GM18951 (cell line): ENCODE results near the gene TCIRG1.

Experiments used
- POLR2A ChIP-seq: IDR thresholded peaks from 4 replicates; pipeline ENCODE4 v1.6.1; 2011; ENCODE audit warnings: mild to moderate bottlenecking; ENCODE audit not compliant: insufficient read length, insufficient read depth; ENCODE audit errors: extremely low read depth
- in situ Hi-C: fragments of 300-500 bp; cut with MboI; formaldehyde crosslinking; loops from one replicate; pipeline ENCODE4 v1.12.0; 2022; ENCODE audit warnings: low sequenced_read_pairs, mixed read lengths, inconsistent platforms; ENCODE audit not compliant: unreplicated experiment

TCIRG1 gene

DNA sequence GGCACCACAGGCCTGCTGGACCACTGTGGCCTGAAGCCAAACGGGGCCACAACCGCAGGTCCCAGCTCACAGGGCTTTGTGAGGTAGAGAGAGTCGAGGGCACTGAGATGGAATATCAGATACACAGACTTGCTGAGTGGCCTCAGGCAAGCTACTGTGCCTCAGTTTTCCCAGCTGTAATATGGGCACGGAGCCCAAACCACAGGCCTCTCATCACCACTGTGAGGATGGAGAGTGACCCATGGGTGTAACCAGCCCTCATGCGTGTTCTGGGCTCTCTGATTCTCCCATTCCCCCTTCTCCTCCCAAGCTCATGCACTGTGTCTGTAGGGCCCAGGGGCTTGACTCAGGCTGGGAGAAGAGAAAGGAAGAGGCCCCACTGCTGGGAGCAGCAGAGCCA is 39.1 kb upstream of the TCIRG1 start:
- TF ChIP-seq POLR2A = peak; percentile 31
- in situ Hi-C loops = no loop called here

DNA sequence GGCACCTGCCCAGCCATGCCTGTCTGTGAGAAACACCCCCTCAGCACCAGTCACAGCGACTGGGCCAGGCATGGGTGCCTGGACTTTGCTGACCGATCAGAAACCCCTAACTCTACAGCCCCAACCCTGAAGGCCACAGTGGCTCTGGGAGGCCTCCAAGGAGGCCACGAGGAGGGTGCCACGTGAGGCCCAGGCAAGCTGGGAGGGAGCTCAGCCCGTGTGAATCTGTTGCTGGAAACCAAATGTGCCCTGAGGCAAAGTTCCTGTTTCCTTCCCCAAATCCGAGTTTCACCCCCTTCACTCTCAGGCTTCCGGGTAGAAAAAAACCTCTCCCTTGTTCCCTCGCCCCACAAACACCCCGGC is 36.3 kb upstream of the TCIRG1 start:
- in situ Hi-C loops = no loop called here
- TF ChIP-seq POLR2A = peak; percentile 32

DNA sequence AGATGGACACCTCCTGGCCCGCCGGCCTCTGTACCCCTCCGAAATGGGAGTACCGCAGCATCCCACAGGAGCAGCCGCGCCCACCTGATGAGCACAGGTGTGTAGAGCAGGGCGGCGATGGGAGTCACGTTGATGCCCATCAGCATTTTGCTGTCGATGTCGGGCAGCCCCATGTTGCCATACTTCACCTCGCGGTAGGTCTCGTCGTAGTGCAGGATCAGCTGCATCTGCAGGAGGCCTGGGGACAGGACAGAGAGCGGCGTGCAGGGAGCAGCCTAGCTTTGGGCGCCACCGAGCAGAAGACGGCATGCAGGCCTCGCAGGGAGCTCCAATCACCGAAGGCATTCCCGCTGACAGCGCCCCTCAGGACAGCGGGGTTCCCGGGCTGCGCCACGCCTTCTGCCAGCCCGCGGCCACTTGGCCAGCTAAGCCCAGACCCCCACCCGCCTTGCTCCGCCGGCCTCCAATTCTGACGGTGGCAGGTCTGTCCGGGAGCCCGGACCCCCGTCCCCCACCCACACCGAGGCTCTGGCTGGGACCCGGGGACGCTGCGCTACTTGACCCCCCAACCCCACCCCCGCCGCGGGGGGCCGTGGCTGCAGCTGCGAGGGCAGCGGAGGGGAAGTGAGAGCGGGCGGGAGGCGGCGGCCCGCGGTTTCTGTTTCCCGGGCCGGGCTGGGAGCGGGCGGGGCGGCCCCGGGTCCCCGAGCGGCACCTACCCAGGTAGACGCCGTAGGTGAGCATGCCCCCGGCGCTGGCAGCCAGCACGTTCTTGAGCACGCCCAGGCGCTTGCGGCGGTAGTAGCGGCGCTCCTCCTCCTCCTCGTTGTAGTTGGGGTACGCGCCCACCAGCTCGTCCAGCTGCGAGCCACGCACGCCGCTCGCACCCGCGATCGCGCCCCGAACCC is 35.6 kb upstream of the TCIRG1 start:
- TF ChIP-seq POLR2A = peak; percentile 18
- in situ Hi-C loops = no loop called here

DNA sequence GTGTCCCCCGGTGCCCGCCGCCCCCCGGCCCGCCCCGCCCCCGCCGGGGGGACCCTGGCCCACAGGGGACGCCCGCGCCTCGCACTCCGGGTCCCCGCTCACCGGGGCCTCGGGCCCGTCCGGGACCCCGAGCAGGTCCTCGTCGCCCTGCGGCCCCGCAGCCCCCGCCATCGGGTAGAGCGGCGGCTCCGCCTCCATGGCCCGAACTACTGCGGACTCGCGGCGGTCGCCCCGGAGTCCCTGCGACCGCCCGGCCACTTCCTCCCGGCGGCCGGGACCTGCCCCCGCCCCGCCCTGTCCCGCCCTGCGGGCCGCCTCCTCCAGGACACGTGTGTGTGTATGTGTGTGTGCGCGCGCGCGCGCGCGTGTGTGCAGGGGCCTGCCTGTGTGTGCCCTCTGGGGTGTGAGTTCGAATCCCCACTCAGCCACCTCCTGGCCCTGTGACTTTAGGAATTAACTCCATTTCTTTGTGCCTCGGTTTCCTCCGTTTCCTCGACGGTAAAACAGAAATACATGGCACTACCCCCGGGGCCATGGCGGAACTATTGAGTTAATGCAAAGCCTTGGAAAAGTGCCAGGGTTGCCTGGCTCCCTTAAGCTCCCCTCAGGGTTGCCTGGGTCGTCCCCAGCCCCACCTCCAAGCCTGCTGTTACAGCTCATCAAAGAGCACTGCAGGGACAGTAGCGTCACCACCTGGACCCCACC is 34.8 kb upstream of the TCIRG1 start, which contains the start of gene UNC93B1:
UNC93B1 (minus strand) TSS at position 252 of the 705 bp plus-strand sequence; CDS start at position 198, 54 bp downstream.
- in situ Hi-C loops = no loop called here

DNA sequence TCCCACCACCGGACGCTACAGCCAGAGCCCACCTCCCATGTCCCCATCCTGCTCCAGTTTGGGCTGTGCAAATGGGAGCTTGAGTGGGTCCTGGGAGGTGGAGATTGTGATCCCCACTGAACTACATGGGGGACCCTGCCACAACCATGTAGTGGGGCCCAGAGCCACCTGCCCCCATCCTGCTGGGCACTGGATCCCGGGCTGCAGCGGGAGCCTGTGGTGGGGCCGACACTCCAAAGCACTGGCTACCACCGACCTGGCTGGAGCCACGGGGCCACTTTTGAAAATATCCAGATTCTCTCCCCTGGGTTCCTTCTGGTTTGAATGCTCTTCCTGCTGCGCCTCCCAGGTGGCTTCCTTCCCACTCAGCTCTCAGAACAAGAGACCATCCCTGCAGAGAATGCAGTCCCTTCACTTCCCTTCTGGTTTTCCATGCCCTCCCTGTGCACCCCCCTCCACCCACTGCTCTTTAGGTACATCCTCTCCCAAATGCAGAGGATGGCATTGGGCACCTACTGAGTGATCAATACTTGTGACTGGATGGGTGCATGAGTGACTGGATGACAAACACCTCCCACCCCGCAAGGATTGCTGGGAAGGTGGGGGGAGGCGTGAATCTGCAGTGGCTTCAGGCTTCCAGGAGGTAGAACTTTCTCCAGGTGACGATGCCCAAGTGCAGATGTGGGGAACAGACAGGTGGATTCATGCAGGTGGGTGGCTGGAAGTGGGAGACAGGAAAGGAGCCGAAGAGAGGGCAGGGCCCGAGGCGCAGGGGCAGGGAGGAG is 34.1 kb upstream of the TCIRG1 start:
- in situ Hi-C loops = no loop called here
- no peak for TF ChIP-seq POLR2A

More for the DNA sequence above, 34.8 kb upstream of the TCIRG1 start, which contains the start of gene UNC93B1:
- TF ChIP-seq POLR2A = peak; percentile 87

DNA sequence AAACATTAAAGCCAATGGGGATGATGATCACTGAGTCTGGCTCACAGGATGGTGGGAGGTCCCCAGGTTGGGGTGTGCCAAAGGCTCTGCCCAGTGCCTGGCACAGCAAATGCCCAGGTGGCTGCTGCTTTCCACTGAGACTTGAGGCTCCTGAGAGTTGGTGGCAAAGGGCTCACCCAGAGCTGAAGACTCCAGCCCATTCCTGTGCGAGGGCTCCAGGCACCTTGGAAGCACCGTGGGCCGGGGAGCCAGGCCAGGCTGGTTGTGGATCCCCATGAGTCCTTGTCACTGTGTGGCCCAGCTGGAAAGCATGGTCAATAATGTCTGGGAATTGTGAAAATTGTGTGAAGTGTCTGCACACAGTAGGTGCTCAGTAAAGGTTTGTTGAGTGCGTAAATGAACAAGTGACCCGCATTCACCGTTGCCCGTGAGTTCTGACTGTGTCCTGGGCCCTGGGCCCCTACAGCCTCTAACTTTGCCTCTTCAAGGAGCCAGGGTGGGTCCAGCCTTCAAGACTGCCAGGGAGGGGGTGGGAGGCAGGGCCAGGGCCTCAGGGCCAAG is 32.1 kb upstream of the TCIRG1 start:
- TF ChIP-seq POLR2A = no peak
- in situ Hi-C loops = no loop called here

DNA sequence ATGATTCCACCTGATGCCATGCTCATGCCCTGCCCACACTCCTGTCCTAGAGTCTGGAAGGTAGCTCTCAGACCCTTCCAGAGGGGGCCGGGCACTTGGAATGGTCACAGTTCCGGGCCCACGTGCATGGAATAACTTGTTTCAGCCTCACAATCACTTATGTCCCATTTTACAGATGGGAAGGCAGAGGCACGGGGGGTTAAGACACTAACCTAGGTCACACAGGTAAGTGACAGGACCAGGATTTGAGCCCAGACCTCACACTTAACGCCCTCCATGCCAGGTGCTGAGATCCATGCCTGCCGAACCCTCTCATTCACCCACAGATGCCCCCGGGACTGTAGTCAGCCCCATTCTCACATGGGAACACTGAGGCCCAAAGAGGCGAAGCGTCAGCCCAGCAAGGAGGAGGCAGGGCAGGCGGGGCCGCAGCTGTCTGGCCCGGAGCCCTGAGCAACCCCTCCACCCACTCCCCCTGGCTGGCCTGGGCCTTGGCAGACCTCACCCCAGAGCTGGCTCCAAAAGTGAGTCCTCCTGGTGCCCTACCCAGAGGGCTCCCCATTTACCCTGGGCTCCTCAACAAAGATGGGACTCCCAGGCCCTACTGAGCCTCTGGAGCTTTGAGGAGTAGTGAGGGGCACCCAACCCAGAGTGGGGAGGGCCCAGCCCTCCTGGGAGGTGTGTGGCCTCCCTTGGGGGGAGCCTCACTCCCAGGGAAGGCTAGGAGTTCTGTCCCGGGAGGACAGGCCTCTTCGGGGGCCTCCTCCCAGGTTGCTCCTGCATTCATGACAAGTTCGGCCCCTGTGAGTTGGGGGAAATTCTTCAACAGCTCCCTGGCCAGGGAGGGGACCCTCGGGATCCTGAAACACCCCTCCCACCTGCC is 31.1 kb upstream of the TCIRG1 start:
- TF ChIP-seq POLR2A = no peak
- in situ Hi-C loops = no loop called here

DNA sequence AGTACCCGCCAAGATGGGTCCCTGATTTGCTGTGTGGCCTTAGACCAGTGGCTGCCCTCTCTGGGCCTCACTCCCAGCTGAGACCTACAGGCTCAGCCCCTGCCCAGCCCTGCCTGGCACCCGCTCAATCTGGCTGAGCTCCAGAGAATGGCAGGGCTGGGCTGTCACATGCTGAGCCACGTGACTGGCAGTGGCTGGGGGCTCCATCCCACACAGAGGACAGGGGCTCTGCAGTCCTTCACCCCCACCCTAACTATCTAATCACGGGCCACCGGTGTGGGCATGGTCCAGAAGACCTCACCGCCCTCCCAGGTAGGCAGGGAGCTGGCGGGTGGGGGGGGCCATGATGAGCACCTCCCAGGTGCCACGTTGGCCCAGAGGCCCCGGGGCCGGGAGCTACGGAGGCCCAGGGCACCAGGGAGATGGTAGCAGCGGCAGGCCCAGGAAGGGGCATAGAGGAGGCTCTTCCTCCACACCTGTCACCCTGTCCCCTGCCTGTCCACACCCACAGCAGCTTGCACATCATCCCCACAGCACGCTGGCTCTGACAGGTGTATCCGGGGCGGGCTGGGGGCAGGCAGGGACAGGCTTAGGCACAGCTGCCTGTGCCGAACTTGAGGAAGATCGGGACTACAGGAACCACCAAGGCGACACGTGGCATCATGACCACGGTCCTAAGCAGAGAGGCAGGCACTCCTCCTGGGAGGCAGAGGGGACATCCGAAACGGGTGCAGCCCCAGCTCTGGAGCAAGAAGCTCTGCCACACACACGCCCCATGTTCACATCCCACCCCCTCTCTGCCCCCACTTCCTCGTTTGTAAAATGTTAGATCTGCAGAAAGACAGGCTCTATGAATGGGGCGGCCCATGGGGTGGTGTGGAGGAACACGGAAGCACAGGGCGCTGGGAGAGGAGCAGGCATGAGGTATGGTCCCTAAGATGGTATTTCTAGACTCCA is 30.2 kb upstream of the TCIRG1 start:
- in situ Hi-C loops = no loop called here
- TF ChIP-seq POLR2A = no peak

DNA sequence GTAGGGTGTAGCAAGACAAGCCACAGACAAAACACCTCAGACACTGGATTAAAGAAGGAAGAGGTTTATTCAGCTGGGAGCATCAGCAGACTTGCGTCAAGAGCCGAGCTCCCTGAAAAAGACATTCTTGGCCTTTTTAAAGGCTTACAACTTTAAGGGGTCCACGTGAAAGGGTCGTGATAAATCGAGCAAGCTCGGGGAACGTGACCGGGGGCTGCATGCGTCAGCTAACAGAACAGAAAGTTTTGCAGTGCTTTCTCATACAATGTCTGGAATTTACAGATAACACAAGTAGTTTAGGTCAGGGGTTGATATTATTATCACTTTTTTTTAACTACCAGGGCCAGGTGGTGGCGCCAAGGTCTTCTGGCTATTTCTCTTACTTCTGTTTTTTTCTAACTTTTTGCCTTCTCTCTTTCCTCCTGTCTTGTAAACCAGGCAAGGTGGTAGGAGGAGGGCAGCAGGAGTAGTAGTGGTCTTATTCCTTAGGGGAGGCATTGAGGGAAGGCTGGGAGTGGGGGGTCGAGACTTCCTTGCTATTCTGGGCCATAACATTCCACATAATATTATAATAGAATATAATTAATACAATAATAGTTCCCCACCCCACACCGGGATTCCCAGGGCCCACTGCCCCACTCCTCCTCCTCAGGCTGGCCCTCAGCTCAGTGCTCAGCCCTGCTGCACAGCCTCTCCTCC is 29.3 kb upstream of the TCIRG1 start:
- no peak for TF ChIP-seq POLR2A
- in situ Hi-C loops = no loop called here
